Peyer's patch (tissue), 4 donors: ENCODE results near the gene LGALS12. TPM values are rescaled to one million over a fixed set of nuclear protein-coding genes. Genes with fewer than 3 reads are reported as not detected.

Experiments
- DNase-seq, 3 donors: peaks; one replicate each; pipeline ENCODE4 v3.0.0-alpha.2; 2017 to 2019
- H3K27ac ChIP-seq, 4 donors: fragments of 200-600 bp; sonication (generic); one replicate each; pipeline ENCODE4 v1.5.1; 2016 to 2019
- H3K27me3 ChIP-seq, 2 donors: fragments of 200-600 bp; sonication (generic); one replicate each; pipeline ENCODE4 v1.5.1; 2019
- H3K36me3 ChIP-seq, 3 donors: fragments of 200-600 bp; sonication (generic); one replicate each; pipeline ENCODE4 v1.5.1; 2016 to 2019
- H3K4me1 ChIP-seq, 4 donors: fragments of 200-600 bp; sonication (generic); one replicate each; pipeline ENCODE4 v1.5.1; 2016 to 2019
- H3K4me3 ChIP-seq, 4 donors: fragments of 200-600 bp; sonication (generic); 1 replicate in 3 of 4; 2 replicates in 1 of 4; pipeline ENCODE4 v1.5.1; 2016 to 2019; ENCODE audit warnings: mild to moderate bottlenecking in 1 of 4
- H3K9me3 ChIP-seq, 4 donors: fragments of 200-600 bp; sonication (generic); one replicate each; pipeline ENCODE4 v1.5.1; 2016 to 2019; ENCODE audit warnings: mild to moderate bottlenecking in 1 of 4
- POLR2A ChIP-seq, 2 donors: fragments of 450-650 bp; IDR thresholded peaks; one replicate each; pipeline ENCODE4 v1.5.1; 2017; ENCODE audit warnings: antibody characterized with exemption in 2 of 2, mild to moderate bottlenecking in 2 of 2, moderate library complexity in 2 of 2
- total RNA-seq, 4 donors: library from RNA; depleted of rRNA; stranded (reverse); fragments of >200 nt; gene quantifications; one replicate each; pipeline ENCODE4 v1.1.0, GENCODE V29; 2016
- TF ChIP-seq, protein P1 (sequence below), 6 experiments: fragments of 450-650 bp in 4 of 6; fragments of 200-600 bp in 2 of 6; sonication (generic) in 1 of 6; IDR thresholded peaks; one replicate each; pipeline ENCODE4 v1.5.1; 2017 to 2019; ENCODE audit warnings: antibody characterized with exemption in 6 of 6, mild to moderate bottlenecking in 3 of 6, moderate library complexity in 1 of 6

Gene LGALS12
- total RNA-seq, 4 donors from 2014 or later, result 0.53 TPM; not detected in 3

DNA sequence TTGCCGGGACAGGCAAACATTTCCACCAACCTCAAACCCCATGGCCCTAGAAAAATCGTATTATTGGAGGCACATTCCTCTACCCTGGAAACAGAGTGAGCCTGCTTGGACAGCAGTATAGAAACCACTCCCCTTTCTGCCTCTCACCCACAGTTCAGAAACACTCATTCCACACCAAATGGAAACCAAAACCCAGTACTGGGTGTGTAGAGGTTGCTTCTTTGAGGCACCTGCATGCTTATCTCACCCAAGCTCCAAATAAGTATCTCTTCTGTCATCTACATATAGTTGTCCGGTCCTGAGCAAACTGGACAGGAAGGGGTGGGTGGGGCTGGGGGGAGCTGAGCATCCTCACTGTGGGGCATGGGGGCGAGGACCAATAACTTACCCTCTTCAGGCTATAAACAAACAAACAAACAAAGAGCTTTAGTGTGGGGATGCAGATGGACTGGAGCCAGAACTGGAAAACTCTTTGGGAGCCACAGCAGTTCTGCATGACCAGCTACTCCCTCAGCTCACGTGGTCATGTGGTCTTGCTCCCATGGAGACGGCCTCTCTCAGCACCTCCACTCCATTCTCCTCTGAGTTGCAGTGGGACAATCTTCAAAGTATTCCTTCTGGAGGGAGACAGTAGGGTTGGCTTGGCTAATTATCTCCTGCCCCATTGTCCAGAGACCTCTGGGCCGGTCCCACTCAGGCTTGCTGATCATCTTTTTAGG is 58.3 kb downstream of the LGALS12 start:
- H3K9me3 ChIP-seq, result no peaks in the 10 kb centered on the region
- no peak for TF ChIP-seq POLR2A (IDR thresholded peaks at IDR 0.05)
- TF ChIP-seq, protein P1, sequence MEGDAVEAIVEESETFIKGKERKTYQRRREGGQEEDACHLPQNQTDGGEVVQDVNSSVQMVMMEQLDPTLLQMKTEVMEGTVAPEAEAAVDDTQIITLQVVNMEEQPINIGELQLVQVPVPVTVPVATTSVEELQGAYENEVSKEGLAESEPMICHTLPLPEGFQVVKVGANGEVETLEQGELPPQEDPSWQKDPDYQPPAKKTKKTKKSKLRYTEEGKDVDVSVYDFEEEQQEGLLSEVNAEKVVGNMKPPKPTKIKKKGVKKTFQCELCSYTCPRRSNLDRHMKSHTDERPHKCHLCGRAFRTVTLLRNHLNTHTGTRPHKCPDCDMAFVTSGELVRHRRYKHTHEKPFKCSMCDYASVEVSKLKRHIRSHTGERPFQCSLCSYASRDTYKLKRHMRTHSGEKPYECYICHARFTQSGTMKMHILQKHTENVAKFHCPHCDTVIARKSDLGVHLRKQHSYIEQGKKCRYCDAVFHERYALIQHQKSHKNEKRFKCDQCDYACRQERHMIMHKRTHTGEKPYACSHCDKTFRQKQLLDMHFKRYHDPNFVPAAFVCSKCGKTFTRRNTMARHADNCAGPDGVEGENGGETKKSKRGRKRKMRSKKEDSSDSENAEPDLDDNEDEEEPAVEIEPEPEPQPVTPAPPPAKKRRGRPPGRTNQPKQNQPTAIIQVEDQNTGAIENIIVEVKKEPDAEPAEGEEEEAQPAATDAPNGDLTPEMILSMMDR (IDR thresholded peaks at IDR 0.05), result no peak
- H3K4me1 ChIP-seq, result peaks cover 0 to 40% (median 8%) of the 10 kb centered on the region in 4 donors
- H3K4me3 ChIP-seq, result peak overlapping the region in 2 of 4 donors; percentile 10 to 35
- DNase-seq, result peak in 2 of 3 donors; percentile 48 to 61
- peak overlapping the region in 3 of 4 donors; percentile 66 to 97 (median 95) for H3K27ac ChIP-seq
- no peaks in the 10 kb centered on the region for H3K27me3 ChIP-seq
- no peaks in the 10 kb centered on the region for H3K36me3 ChIP-seq

DNA sequence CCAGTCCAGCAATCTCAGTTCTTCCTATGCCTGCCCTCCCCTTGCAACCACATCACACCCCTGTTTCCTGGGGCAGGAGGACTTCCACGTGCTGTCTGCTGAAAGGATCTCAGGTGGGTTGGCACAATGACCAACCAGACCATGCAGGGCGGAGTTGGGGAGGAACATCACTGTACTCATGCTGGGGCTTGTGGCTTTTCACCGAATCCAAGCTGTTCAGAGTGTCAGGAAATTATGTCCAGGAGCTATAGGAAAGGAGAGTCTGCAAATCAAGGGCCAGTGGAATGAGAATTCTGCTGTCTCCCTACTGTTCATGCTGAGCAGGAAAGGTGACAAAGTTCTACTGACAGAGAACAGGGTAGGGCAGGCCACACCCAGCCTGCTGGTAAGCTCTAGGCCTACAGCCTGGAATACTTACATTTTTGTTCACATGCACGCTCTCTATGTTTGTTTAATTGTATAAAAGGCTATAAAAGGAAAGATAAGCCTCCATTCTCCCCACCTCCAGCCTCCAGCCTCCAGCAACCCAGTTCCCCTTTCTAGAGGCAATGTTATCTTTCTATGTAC is 59.0 kb downstream of the LGALS12 start:
- no peaks in the 10 kb centered on the region for H3K27me3 ChIP-seq
- H3K9me3 ChIP-seq, result no peaks in the 10 kb centered on the region

More for the DNA sequence above, 59.0 kb downstream of the LGALS12 start:
- no peaks in the 10 kb centered on the region for H3K36me3 ChIP-seq
- peak overlapping the region in 1 of 4 donors; percentile 35 for H3K4me3 ChIP-seq
- peak overlapping the region in 3 of 4 donors; percentile 66 to 97 (median 95) for H3K27ac ChIP-seq
- peak in 2 of 3 donors; percentile 76 to 80 for DNase-seq
- peaks cover 0 to 40% (median 8%) of the 10 kb centered on the region in 4 donors for H3K4me1 ChIP-seq
- TF ChIP-seq, protein P1 (IDR thresholded peaks at IDR 0.05), result peak in 3 of 6 experiments; percentile 38 to 45 (median 40)
- peak; percentile 39 to 58 for TF ChIP-seq POLR2A (IDR thresholded peaks at IDR 0.05)

Other genes with a start within 250 kb of the LGALS12 start
- not detected for gene SLC22A9, start 136.3 kb upstream of the LGALS12 start, total RNA-seq
- gene PLAAT5, start 14.9 kb upstream of the LGALS12 start, total RNA-seq, result 1 to 10 TPM in 1 of 4 donors, under 1 TPM in 1, not detected in 2; 0.67 to 3.3 TPM
- gene PLAAT4, start 30.7 kb downstream of the LGALS12 start, total RNA-seq, result 100 to 1,000 TPM in 2 of 4 donors, 10 to 100 TPM in 2; 54.5 to 179 (median 93.4) TPM
- 100 to 1,000 TPM in 1 of 4 donors, 10 to 100 TPM in 3; 13.2 to 144 (median 68.7) TPM for gene PLAAT2, start 57.3 kb downstream of the LGALS12 start, total RNA-seq
- gene PLAAT3, start 108.3 kb downstream of the LGALS12 start, total RNA-seq, result 10 to 100 TPM in 3 of 4 donors, 1 to 10 TPM in 1; 6.8 to 20.1 (median 18.4) TPM
- 10 to 100 TPM; 25.5 to 38.4 (median 31.3) TPM for gene ATL3, start 165.3 kb downstream of the LGALS12 start, total RNA-seq
- 100 to 1,000 TPM in 3 of 4 donors, 10 to 100 TPM in 1; 47.9 to 132 (median 101) TPM for gene RTN3, start 175.4 kb downstream of the LGALS12 start, total RNA-seq